GM04504 (cell line): Measurements from ENCODE around the gene TBX4.
"Not testable (repeated sequence)": the region's sequence is repeated elsewhere in the genome, so short reads cannot be mapped to it uniquely, and the experiment has no call there.

ENCODE experiments used
- DNase-seq: peaks from one replicate; pipeline ENCODE4 v3.0.0-alpha.2; 2012; ENCODE audit warnings: low read depth

Gene TBX4

GRCh38 chr17:61527441-61527840, 75.2 kb downstream of the TBX4 start:
- DNase-seq = not testable (repeated sequence)

GRCh38 chr17:61528171-61528570, 75.9 kb downstream of the TBX4 start:
- DNase-seq = no peak

- no peak for DNase-seq
Observed at GRCh38 chr17:61531223-61531622, 79.0 kb downstream of the TBX4 start.

GRCh38 chr17:61532826-61533225, 80.6 kb downstream of the TBX4 start:
- no peak for DNase-seq

DNA sequence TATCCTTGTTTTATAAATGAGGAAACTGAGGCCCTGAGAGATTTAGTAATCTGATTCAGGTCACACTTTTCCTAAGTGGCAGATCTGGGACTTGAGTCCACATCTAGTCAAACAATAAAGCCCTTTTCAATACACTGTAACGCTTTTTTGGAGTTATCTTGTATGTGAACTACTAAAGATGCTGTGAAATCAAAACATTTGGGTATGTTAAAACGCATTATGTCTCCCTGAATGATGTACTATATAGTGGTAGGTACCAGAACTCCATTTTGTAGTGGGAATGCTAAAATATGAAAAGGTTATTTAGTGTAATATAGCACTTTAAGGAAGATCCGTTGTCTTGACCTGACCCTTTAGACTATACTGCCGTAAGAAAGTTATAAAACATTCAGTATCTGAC, 81.6 kb downstream of the TBX4 start:
- no peak for DNase-seq

DNA sequence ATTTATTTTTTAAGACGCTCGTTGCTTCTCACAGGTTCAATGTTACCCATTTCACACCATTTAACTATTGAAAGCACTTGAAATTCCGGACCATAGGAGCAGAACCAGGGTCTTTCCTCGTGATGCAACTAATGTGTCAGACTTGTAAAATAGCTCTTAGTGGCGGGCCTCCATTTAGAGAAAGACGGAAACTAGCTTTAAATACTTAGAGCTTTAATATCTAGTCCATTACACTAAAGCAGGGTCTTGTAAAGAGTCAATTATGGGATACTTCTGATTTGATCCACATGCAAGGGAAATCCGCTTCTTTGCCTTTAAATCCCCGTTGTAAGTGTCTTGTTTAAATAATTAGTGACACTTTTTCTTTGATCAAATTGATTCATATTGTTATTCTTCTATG, 82.2 kb downstream of the TBX4 start:
- DNase-seq = no peak
